ACC112 (cell line): ENCODE data around the gene COL8A1.

ENCODE experiments used
- H2AFZ ChIP-seq: fragments of 200-600 bp; sonication (generic); one replicate; pipeline ENCODE4 v1.6.0; 2017; ENCODE audit warnings: antibody characterized with exemption, low read length; ENCODE audit not compliant: unreplicated experiment
- H3K27ac ChIP-seq: fragments of 200-600 bp; sonication (generic); 2 replicates; pipeline ENCODE4 v1.5.1; 2014; ENCODE audit warnings: low read depth, mild to moderate bottlenecking, antibody characterized with exemption, low read length, moderate library complexity
- H3K27me3 ChIP-seq: fragments of 200-600 bp; sonication (generic); 2 replicates; pipeline ENCODE4 v1.6.1; 2014; ENCODE audit warnings: mild to moderate bottlenecking, antibody characterized with exemption, low read length, moderate library complexity, mixed read lengths; ENCODE audit not compliant: insufficient read depth
- H3K36me3 ChIP-seq: fragments of 200-600 bp; sonication (generic); 2 replicates; pipeline ENCODE4 v1.6.1; 2016; ENCODE audit warnings: mild to moderate bottlenecking, antibody characterized with exemption, low read length, moderate library complexity, mixed read lengths; ENCODE audit not compliant: insufficient read depth
- H3K4me1 ChIP-seq: fragments of 200-600 bp; sonication (generic); one replicate; pipeline ENCODE4 v1.6.1; 2016; ENCODE audit warnings: low read length, mixed read lengths; ENCODE audit not compliant: insufficient read depth, unreplicated experiment, control insufficient read depth
- H3K4me3 ChIP-seq: fragments of 200-600 bp; sonication (generic); 2 replicates; pipeline ENCODE4 v1.5.1; 2014; ENCODE audit warnings: mild to moderate bottlenecking, low read depth, low read length
- H3K79me2 ChIP-seq: fragments of 200-600 bp; sonication (generic); one replicate; pipeline ENCODE4 v1.6.0; 2016; ENCODE audit warnings: low read length; ENCODE audit not compliant: control insufficient read depth, unreplicated experiment, insufficient read depth

The COL8A1 gene

GRCh38 chr3:99757966-99758365 is 119.6 kb downstream of the COL8A1 start:
- H3K79me2 ChIP-seq: peaks cover 8% of the 10 kb centered on the region
- no peaks in the 10 kb centered on the region for H3K27me3 ChIP-seq
- peaks cover 17% of the 10 kb centered on the region; the same call in 1 of the 2 replicates for H3K36me3 ChIP-seq
- no peak overlapping the region for H2AFZ ChIP-seq
- H3K4me1 ChIP-seq: peaks cover 11% of the 10 kb centered on the region
- no peak overlapping the region for H3K4me3 ChIP-seq
- H3K27ac ChIP-seq: no peak overlapping the region

DNA sequence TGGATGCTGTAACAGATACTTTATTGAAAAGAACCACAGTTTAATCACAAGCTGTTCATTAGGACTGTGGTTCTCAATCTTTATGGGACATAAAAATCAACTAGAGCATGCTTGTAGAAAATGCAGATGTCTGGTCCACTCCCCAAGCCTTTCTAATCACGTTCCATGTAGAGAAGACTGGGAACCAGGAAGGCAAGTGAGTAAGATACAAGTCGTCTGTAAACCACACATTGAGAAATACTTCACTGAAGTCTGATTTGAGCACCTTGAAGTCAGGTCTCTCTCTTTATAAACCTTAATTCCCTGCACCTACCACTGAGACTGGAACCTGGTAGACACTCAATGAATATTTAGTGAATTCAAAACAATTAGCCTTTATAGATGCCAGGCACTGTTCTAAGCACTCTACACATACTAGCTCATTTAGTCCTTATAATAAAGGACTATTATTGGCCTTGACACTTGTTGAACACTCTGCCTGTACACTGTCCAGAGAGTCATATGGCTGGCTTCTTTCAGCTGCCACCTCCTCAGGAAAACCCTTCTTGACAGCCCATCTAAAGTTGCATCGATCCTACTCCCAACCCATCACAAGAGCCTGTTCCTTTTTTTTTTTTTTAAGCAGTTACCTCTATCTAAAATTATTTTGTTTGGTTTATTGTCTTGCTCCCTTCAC is 120.2 kb downstream of the COL8A1 start:
- Histone ChIP-seq H3K36me3 (peaks cover 17% of the 10 kb centered on the region; the same call in 1 of the 2 replicates), H3K4me3 (no peak overlapping the region), H3K27me3 (no peaks in the 10 kb centered on the region), H3K27ac (no peak overlapping the region), H3K4me1 (peaks cover 8% of the 10 kb centered on the region), H2AFZ (no peak overlapping the region), H3K79me2 (peaks cover 4% of the 10 kb centered on the region)

DNA sequence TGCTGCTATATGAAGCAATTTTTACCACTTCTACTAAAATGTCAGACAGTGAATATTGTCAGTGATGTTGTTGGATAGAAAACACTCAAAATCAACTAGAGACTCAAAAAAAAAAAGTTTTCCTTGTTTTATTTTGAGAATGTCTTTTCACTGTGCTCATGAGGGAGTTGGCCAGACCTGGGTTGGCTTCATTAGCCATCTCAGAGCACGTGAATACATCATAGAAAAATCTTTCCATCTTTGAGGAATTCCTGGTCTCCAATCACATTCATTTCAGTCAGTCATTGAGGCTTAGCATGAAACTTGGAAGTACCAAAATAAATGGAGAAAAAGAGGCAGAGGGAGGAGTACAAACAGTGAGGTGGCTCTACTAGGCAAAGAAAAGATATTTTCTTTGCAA is 121.6 kb downstream of the COL8A1 start:
- Histone ChIP-seq H2AFZ (no peak overlapping the region), H3K36me3 (peaks cover 17% of the 10 kb centered on the region), H3K4me3 (no peak overlapping the region), H3K79me2 (peaks cover 4% of the 10 kb centered on the region), H3K27ac (no peak overlapping the region), H3K4me1 (peaks cover 9% of the 10 kb centered on the region), H3K27me3 (no peaks in the 10 kb centered on the region)

DNA sequence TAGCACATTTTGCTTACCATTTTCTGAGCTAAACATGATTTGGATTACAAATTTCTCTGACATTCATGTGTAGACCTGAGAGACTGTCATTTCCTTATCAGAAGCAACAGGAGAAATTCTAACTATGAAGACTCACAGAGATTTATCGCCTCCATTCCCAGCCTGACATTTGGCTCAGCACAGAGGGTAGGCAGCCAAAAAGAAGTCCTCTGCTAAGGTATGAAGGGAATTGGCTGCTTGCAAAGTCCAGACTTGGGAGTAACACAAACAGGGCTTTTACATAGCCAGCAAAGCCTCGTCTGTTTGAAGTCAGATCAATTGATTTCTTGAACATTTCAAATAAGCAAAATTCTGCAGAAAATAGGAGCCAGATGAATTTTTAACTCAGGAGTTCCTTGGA is 122.2 kb downstream of the COL8A1 start:
- Histone ChIP-seq H2AFZ (no peak overlapping the region), H3K4me1 (peaks cover 13% of the 10 kb centered on the region), H3K27me3 (no peaks in the 10 kb centered on the region), H3K4me3 (no peak overlapping the region), H3K36me3 (peaks cover 21% of the 10 kb centered on the region), H3K27ac (no peak overlapping the region), H3K79me2 (peaks cover 4% of the 10 kb centered on the region)

- Histone ChIP-seq H3K27ac (no peak overlapping the region), H3K79me2 (peaks cover 3% of the 10 kb centered on the region), H3K4me3 (no peak overlapping the region), H2AFZ (no peak overlapping the region), H3K27me3 (no peaks in the 10 kb centered on the region), H3K4me1 (peaks cover 8% of the 10 kb centered on the region), H3K36me3 (peaks cover 15% of the 10 kb centered on the region)
Observed at GRCh38 chr3:99761415-99762165, 123.2 kb downstream of the COL8A1 start.

GRCh38 chr3:99762901-99763300 is 124.5 kb downstream of the COL8A1 start:
- peaks cover 8% of the 10 kb centered on the region for H3K4me1 ChIP-seq
- no peak overlapping the region for H2AFZ ChIP-seq
- H3K79me2 ChIP-seq: no peaks in the 10 kb centered on the region
- H3K27ac ChIP-seq: no peak overlapping the region
- no peaks in the 10 kb centered on the region for H3K27me3 ChIP-seq
- H3K36me3 ChIP-seq: peaks cover 17% of the 10 kb centered on the region
- no peak overlapping the region for H3K4me3 ChIP-seq

- no peak overlapping the region for H3K27ac ChIP-seq
- no peaks in the 10 kb centered on the region for H3K79me2 ChIP-seq
- H3K4me1 ChIP-seq: peaks cover 8% of the 10 kb centered on the region
- peaks cover 21% of the 10 kb centered on the region for H3K36me3 ChIP-seq
- no peak overlapping the region for H3K4me3 ChIP-seq
- H3K27me3 ChIP-seq: no peaks in the 10 kb centered on the region
- no peak overlapping the region for H2AFZ ChIP-seq
Observed at GRCh38 chr3:99764377-99764776, 126.0 kb downstream of the COL8A1 start.

DNA sequence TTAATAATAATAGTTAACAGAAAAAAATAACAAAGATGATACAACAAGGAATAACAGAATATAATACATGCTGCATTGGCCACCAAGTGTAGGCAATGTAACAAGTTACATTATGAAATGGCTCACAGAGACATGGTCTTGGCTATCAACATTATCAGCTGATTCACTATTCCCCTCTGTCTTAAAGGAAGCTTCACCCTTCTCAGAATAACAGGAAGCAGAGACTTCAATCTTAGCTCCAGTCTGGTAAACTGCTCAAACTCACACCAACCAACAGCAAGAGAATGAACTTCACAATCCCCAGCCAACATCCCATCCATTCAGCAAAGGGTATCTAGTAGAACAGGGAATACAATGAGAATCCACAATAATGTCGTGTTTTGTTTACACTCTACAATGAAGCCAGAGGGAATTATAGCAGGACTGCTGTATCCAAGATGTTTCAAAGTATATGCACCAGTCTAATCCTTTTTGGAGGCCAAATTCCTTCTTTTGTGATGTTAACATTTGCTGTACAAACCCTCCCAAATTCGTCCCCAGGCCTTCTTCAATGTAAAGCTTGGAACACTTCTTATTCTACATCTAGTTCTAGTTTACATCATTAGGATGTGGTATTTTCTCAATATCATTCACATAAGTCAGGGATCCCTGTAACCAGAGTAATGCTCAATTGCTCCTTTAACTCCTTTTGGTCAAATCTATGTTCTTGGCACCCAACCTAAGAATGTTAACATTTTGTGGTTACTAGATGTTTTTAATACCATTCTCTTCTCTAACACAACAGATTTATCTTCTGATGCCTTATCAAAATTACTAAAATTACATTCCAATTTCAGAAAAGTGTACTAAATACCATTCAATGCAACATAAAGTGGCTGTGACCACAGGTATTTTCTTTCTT is 126.9 kb downstream of the COL8A1 start:
- Histone ChIP-seq H3K27ac (peak overlapping the region; percentile 40), H2AFZ (no peak overlapping the region), H3K27me3 (no peaks in the 10 kb centered on the region), H3K36me3 (peaks cover 21% of the 10 kb centered on the region), H3K4me1 (peaks cover 8% of the 10 kb centered on the region), H3K4me3 (no peak overlapping the region), H3K79me2 (no peaks in the 10 kb centered on the region)

DNA sequence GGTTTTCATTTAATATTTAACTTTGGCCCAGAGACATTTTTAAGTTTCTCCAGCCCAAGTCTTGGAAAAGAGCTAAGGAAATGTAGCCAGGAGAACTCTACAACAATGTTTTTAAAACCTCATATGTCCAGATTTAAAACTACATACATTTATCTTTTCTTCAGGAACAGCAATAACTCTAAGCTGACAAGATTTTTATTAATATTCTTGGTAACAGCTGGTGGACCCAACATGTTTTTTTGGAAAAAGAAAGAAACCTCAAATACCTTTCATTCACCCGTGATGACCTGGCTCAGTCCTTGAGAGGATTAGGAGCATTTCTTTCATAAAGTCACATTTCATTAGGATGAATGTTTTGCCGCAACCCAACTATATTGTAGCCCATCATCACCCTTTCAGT is 128.9 kb downstream of the COL8A1 start:
- peaks cover 8% of the 10 kb centered on the region for H3K4me1 ChIP-seq
- H3K4me3 ChIP-seq: no peak overlapping the region
- H2AFZ ChIP-seq: no peak overlapping the region
- H3K36me3 ChIP-seq: peaks cover 30% of the 10 kb centered on the region
- H3K79me2 ChIP-seq: no peaks in the 10 kb centered on the region
- H3K27me3 ChIP-seq: no peaks in the 10 kb centered on the region
- no peak overlapping the region for H3K27ac ChIP-seq

DNA sequence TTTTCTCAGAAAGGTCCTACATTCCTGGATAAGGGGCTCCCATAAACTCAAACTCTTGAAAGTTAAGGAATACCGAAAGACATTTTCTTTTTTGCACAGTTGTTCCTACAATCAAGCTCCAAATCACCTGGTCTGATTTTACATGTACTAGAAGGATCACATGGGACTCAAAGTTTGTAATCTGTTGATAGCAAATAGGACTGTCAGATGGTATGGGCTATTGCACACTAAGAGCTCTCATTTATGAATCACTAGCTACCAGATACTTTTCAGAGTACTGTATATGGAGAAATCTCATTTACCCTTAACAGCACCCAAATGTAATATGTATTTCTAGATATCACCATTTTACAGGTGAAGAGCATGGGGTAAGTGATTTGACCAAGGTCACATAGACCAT is 129.7 kb downstream of the COL8A1 start:
- H3K36me3 ChIP-seq: peaks cover 31% of the 10 kb centered on the region
- no peaks in the 10 kb centered on the region for H3K27me3 ChIP-seq
- H3K79me2 ChIP-seq: no peaks in the 10 kb centered on the region
- H3K4me3 ChIP-seq: no peak overlapping the region
- H3K27ac ChIP-seq: no peak overlapping the region
- peaks cover 8% of the 10 kb centered on the region for H3K4me1 ChIP-seq
- H2AFZ ChIP-seq: no peak overlapping the region
